NCI-H2029 (cell line): ENCODE data around the gene DKC1.
"Not testable (repeated sequence)": the region's sequence is repeated elsewhere in the genome, so short reads cannot be mapped to it uniquely, and the experiment has no call there.

Experiments used
- DNase-seq: peaks from one replicate; lab custom pipeline; 2025; lab: John Stamatoyannopoulos, UW

The DKC1 gene

DNA sequence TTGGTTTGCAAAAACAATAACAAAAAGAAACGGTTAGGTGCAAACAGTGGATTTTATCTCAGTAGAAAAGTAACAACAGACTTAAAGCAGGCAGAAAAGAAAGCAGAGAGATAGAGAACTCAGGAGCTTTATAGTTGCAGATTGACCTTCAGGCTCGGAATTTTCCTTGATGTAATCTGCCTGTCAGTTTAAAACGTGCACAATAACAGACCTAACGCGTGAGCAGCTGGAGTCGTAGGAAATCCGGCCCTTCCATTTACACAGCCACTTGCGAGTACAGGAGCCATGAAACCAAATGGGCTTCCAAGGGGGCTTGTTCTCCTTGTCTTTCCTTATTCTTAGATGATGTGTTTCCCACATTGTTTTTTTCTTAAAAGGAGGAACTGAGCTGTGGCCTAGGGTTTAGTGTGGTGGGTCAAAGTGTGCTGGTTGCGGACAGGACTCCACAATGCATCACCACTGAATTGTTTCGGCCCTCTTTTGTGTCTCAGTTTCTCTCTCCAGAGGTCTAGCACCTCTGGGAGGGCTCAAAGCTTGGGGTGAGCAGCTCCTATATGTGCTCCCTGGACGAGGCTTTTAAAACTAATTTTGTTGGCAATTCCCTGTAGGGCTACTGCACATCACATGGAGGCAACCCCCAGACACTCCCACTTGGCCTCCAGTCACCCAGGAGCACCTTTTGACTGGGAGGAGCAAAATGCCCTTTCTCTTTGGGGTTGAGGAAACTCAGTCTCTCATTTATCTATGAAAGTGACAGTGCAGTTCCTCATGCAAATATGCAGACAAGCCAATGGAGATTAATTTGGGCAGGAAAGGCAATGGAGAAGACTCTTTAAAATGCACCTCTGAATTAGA lies 56.5 kb downstream of the DKC1 start:
- no peak for DNase-seq

- no peak for DNase-seq
Measured at GRCh38 chrX:154819771-154820341, 57.2 kb downstream of the DKC1 start.

DNA sequence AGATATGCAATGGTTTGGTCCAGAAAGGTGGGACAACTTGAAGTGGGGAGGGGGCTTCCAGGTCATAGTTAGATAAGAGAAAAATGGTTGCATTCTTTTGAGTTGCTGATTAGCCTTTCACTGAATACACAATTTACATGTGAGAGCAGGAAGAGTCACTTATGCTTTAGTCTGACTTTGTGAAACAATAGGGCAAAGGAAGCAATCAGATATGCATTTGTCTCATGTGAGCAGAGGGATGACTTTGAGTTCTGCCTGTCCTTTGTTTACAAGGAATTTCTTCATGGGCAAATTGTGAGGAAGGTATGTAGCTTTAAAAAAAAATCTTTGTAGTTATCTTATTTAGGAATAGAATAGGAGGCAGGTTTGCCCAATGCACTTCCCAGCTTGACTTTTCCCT lies 58.9 kb downstream of the DKC1 start:
- DNase-seq: no peak

- DNase-seq: no peak
Measured at GRCh38 chrX:154822029-154822428, 59.4 kb downstream of the DKC1 start.

DNA sequence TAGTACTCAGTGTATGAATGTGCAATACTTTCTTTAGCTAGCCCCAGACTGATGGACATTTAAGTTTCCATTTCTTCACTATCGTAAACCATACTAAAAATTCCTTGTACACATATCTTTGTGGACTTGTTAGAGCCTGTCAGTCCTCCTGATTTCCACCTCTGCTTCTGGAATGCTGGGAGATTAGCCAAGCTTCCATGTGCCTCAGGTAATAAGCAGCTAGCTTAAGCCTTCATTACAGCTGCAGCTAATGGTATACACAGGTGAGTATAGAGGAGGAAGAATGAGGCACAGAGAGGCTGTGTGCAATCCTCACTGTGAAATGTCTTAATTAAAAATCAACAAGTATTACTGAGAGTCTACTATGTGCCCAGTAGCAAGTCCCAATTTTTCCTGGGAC lies 62.0 kb downstream of the DKC1 start:
- DNase-seq: no peak

GRCh38 chrX:154825586-154825985 lies 62.9 kb downstream of the DKC1 start:
- not testable (repeated sequence) for DNase-seq
